GM12878 (cell line): ENCODE measurements around the gene ANAPC2. TPM values are rescaled to one million over a fixed set of nuclear protein-coding genes. Genes with fewer than 3 reads are reported as not detected.

Experiments
- CEBPZ ChIP-seq: fragments of 150-350 bp; IDR thresholded peaks from 2 replicates; pipeline ENCODE4 v1.6.1; 2016; ENCODE audit warnings: low read depth, low read length
- E2F4 ChIP-seq: IDR thresholded peaks from 2 replicates; pipeline ENCODE4 v1.6.1; 2012; ENCODE audit warnings: low read depth, low read length, improper control_type of control experiment
- EP300 ChIP-seq, 2 experiments: fragments of 150-350 bp in 1 of 2; IDR thresholded peaks; 2 replicates each; pipeline ENCODE4 v1.6.1; 2011 to 2012; ENCODE audit warnings: low read depth in 2 of 2, low read length in 2 of 2, borderline replicate concordance in 1 of 2, improper control_type of control experiment in 1 of 2, inconsistent platforms in 1 of 2; ENCODE audit not compliant: control insufficient read depth in 1 of 2
- GABPA ChIP-seq: IDR thresholded peaks from 2 replicates; pipeline ENCODE4 v1.6.1; 2014; ENCODE audit warnings: antibody characterized with exemption, low read depth, mild to moderate bottlenecking, inconsistent platforms
- GATAD2B ChIP-seq: fragments of 450-650 bp; conservative IDR thresholded peaks from 2 replicates; pipeline ENCODE4 v1.6.1; 2017; ENCODE audit warnings: low read depth, mild to moderate bottlenecking, moderate library complexity
- MEF2B ChIP-seq: fragments of 450-650 bp; IDR thresholded peaks from 2 replicates; pipeline ENCODE4 v1.6.1; 2018; ENCODE audit warnings: mild to moderate bottlenecking, moderate library complexity; ENCODE audit not compliant: partially characterized antibody, poor library complexity, severe bottlenecking
- MLLT1 ChIP-seq: fragments of 450-650 bp; IDR thresholded peaks from 2 replicates; pipeline ENCODE4 v1.6.1; 2016; ENCODE audit warnings: mild to moderate bottlenecking
- PKNOX1 ChIP-seq: fragments of 450-650 bp; IDR thresholded peaks from 2 replicates; pipeline ENCODE4 v1.6.1; 2016; ENCODE audit warnings: mild to moderate bottlenecking
- SMAD5 ChIP-seq: IDR thresholded peaks from 2 replicates; pipeline ENCODE4 v1.6.1; 2016; ENCODE audit warnings: antibody characterized with exemption, low read depth
- SMC3 ChIP-seq: IDR thresholded peaks from 2 replicates; pipeline ENCODE4 v1.6.1; 2011; ENCODE audit warnings: low read length, improper control_type of control experiment, borderline replicate concordance
- ZBED1 ChIP-seq: IDR thresholded peaks from 2 replicates; pipeline ENCODE4 v1.6.1; 2016; ENCODE audit warnings: borderline replicate concordance
- ZBTB11 ChIP-seq: fragments of 450-650 bp; formaldehyde crosslinking; IDR thresholded peaks from 2 replicates; pipeline ENCODE4 v1.5.0; 2022; ENCODE audit warnings: mild to moderate bottlenecking, missing genetic modification characterization
- ZNF622 ChIP-seq: fragments of 450-650 bp; IDR thresholded peaks from 2 replicates; pipeline ENCODE4 v1.6.1; 2017; ENCODE audit warnings: mild to moderate bottlenecking, inconsistent platforms
- polyA plus RNA-seq, 11 experiments: library from polyadenylated mRNA; depleted of rRNA in 4 of 11; unstranded in 6 of 11; stranded (reverse) in 5 of 11; fragments of >200 nt; fragmentation: Nextera tagmentation in 4 of 11; fragmentation: Illumina TruSeq in 1 of 11; extraction: Ambion mirVana in 4 of 11; extraction: Trizol in 1 of 11; gene quantifications; 1 replicate in 1 of 11; 2 replicates in 10 of 11; pipeline versions ENCODE4 v1.2.1 to v1.2.3, GENCODE V29; 2011 to 2016; ENCODE audit warnings: inconsistent platforms in 2 of 11, missing spikeins in 2 of 11, low read depth in 1 of 11
- total RNA-seq, 4 experiments: library from RNA; depleted of rRNA in 3 of 4; stranded (reverse); fragments of >200 nt in 3 of 4; fragmentation: Illumina TruSeq in 1 of 4; extraction: Trizol in 1 of 4; gene quantifications; 2 replicates each; pipeline versions ENCODE4 v1.2.1 to v1.2.3, GENCODE V29; 2013 to 2021

ANAPC2 gene
- total and polyA plus RNA-seq, 10 of the 15 experiments (the other 5 are each of a cell fraction or from before 2014, with no cell fraction given), result 0.03 to 65.2 (median 20.5) TPM

GRCh38 chr9:137168904-137169856 is 19.2 kb downstream of the ANAPC2 start (continued):
- TF ChIP-seq E2F4, result no peak; the same call in 1 of the 2 replicates
- peak; percentile 76; the same call in 1 of the 2 replicates for TF ChIP-seq GATAD2B
- no peak for TF ChIP-seq SMC3
- TF ChIP-seq CEBPZ, result no peak
- TF ChIP-seq PKNOX1, result no peak
- no peak for TF ChIP-seq MLLT1
- no peak for TF ChIP-seq EP300 (IDR thresholded peaks at IDR 0.05; ENCODE audit: borderline replicate concordance in 1 of 2, control insufficient read depth in 1 of 2, low read depth in 2 of 2, low read length in 2 of 2)
- TF ChIP-seq ZNF622, result no peak
- no peak for TF ChIP-seq GABPA
- no peak for TF ChIP-seq ZBED1
- TF ChIP-seq MEF2B, result no peak
- no peak for TF ChIP-seq ZBTB11 (CRISPR knock-in tag)
- TF ChIP-seq SMAD5, result no peak
